Mammary epithelial cell (primary cell): ENCODE data around the gene KNSTRN.

Experiments used
- CTCF ChIP-seq, 2 donors: IDR thresholded peaks in 1 of 2; conservative IDR thresholded peaks in 1 of 2; 2 replicates each; pipeline ENCODE4 v1.5.1; 2011 to 2012; ENCODE audit warnings: inconsistent platforms in 2 of 2, low read length in 2 of 2, mild to moderate bottlenecking in 2 of 2, control low read depth in 1 of 2, low read depth in 1 of 2; ENCODE audit not compliant: insufficient read depth in 1 of 2; ENCODE audit errors: extremely low read depth in 1 of 2
- EZH2 ChIP-seq: IDR thresholded peaks from 2 replicates; pipeline ENCODE4 v1.6.1; 2012; ENCODE audit warnings: low read length, inconsistent platforms, borderline replicate concordance

GRCh38 chr15:40413036-40413435 lies 30.5 kb downstream of the KNSTRN start:
- no peak for TF ChIP-seq CTCF (conservative IDR thresholded peaks at IDR 0.05 in 1 of 2, IDR thresholded peaks at IDR 0.05 in 1 of 2; ENCODE audit: extremely low read depth in 1 of 2, insufficient read depth in 1 of 2, low read depth in 1 of 2, low read length in 2 of 2)
- no peak for TF ChIP-seq EZH2
